ENCODE results near the gene CFAP65. TPM values are rescaled to one million over a fixed set of nuclear protein-coding genes. Genes with fewer than 3 reads are reported as not detected.
A peak's percentile ranks its signal among the peaks of the same experiment; 100 is the strongest.

Gene CFAP65
- total RNA-seq, 1 donor, result not detected

GRCh38 chr2:219009294-219009693 is 32.0 kb downstream of the CFAP65 start:
- Histone ChIP-seq H2AFZ (ENCODE audit: low read length) (no peak overlapping the region), H3K4me1 (ENCODE audit: insufficient read depth, low read length) (no peaks in the 10 kb centered on the region), H3K79me2 (ENCODE audit: insufficient read depth, low read length) (no peaks in the 10 kb centered on the region), H3K36me3 (ENCODE audit: insufficient read depth, low read length) (no peaks in the 10 kb centered on the region), H3K27ac (ENCODE audit: low read depth, low read length) (no peak overlapping the region), H3K9me3 (ENCODE audit: low read depth, low read length) (no peaks in the 10 kb centered on the region), H3K27me3 (ENCODE audit: insufficient read depth, low read length) (peaks cover 20% of the 10 kb centered on the region), H3K4me2 (ENCODE audit: insufficient read depth, low read length) (no peak overlapping the region), H4K20me1 (ENCODE audit: insufficient read depth, low read length) (no peaks in the 10 kb centered on the region), H3K4me3 (ENCODE audit: insufficient read depth, low read length) (no peak overlapping the region)
- peak; percentile 27 for DNase-seq (ENCODE audit: insufficient read length, low spot score, missing footprints)
- TF ChIP-seq CTCF (IDR thresholded peaks at IDR 0.05; ENCODE audit: extremely low read depth, low read depth, low read length), result no peak

GRCh38 chr2:219003979-219004378 is 37.3 kb downstream of the CFAP65 start:
- DNase-seq (ENCODE audit: insufficient read length, low spot score, missing footprints), result peak; percentile 56
- TF ChIP-seq CTCF (IDR thresholded peaks at IDR 0.05; ENCODE audit: extremely low read depth, low read depth, low read length), result no peak
- H3K36me3 ChIP-seq (ENCODE audit: insufficient read depth, low read length), result no peaks in the 10 kb centered on the region
- no peak overlapping the region for H3K27ac ChIP-seq (ENCODE audit: low read depth, low read length)
- H2AFZ ChIP-seq (ENCODE audit: low read length), result no peak overlapping the region
- peaks cover 66% of the 10 kb centered on the region for H3K27me3 ChIP-seq (ENCODE audit: insufficient read depth, low read length)
- no peak overlapping the region for H3K4me3 ChIP-seq (ENCODE audit: insufficient read depth, low read length)
- no peaks in the 10 kb centered on the region for H3K4me1 ChIP-seq (ENCODE audit: insufficient read depth, low read length)
- H4K20me1 ChIP-seq (ENCODE audit: insufficient read depth, low read length), result no peaks in the 10 kb centered on the region
- no peak overlapping the region for H3K4me2 ChIP-seq (ENCODE audit: insufficient read depth, low read length)
- no peaks in the 10 kb centered on the region for H3K9me3 ChIP-seq (ENCODE audit: low read depth, low read length)
- no peaks in the 10 kb centered on the region for H3K79me2 ChIP-seq (ENCODE audit: insufficient read depth, low read length)

- Histone ChIP-seq H3K4me2 (ENCODE audit: insufficient read depth, low read length) (no peak overlapping the region), H3K79me2 (ENCODE audit: insufficient read depth, low read length) (no peaks in the 10 kb centered on the region), H3K27me3 (ENCODE audit: insufficient read depth, low read length) (peaks cover 65% of the 10 kb centered on the region), H3K9me3 (ENCODE audit: low read depth, low read length) (no peaks in the 10 kb centered on the region), H3K4me3 (ENCODE audit: insufficient read depth, low read length) (no peak overlapping the region), H3K36me3 (ENCODE audit: insufficient read depth, low read length) (no peaks in the 10 kb centered on the region), H3K27ac (ENCODE audit: low read depth, low read length) (no peak overlapping the region), H3K4me1 (ENCODE audit: insufficient read depth, low read length) (no peaks in the 10 kb centered on the region), H2AFZ (ENCODE audit: low read length) (no peak overlapping the region), H4K20me1 (ENCODE audit: insufficient read depth, low read length) (no peaks in the 10 kb centered on the region)
- no peak for TF ChIP-seq CTCF (IDR thresholded peaks at IDR 0.05; ENCODE audit: extremely low read depth, low read depth, low read length)
- DNase-seq (ENCODE audit: insufficient read length, low spot score, missing footprints), result peak; percentile 92
Observed at GRCh38 chr2:219003267-219003634, 38.1 kb downstream of the CFAP65 start.

- Histone ChIP-seq H3K27me3 (ENCODE audit: insufficient read depth, low read length) (peaks cover 65% of the 10 kb centered on the region), H3K4me2 (ENCODE audit: insufficient read depth, low read length) (no peak overlapping the region)
Observed at GRCh38 chr2:219002395-219003266, 38.7 kb downstream of the CFAP65 start.

More at GRCh38 chr2:219002395-219003266, 38.7 kb downstream of the CFAP65 start:
- TF ChIP-seq CTCF (IDR thresholded peaks at IDR 0.05; ENCODE audit: extremely low read depth, low read depth, low read length), result peak; percentile 24
- Histone ChIP-seq H3K9me3 (ENCODE audit: low read depth, low read length) (no peaks in the 10 kb centered on the region), H3K36me3 (ENCODE audit: insufficient read depth, low read length) (no peaks in the 10 kb centered on the region), H4K20me1 (ENCODE audit: insufficient read depth, low read length) (no peaks in the 10 kb centered on the region), H3K27ac (ENCODE audit: low read depth, low read length) (no peak overlapping the region), H2AFZ (ENCODE audit: low read length) (no peak overlapping the region), H3K79me2 (ENCODE audit: insufficient read depth, low read length) (no peaks in the 10 kb centered on the region), H3K4me3 (ENCODE audit: insufficient read depth, low read length) (no peak overlapping the region), H3K4me1 (ENCODE audit: insufficient read depth, low read length) (no peaks in the 10 kb centered on the region)
- DNase-seq (ENCODE audit: insufficient read length, low spot score, missing footprints), result peak; percentile 91
